Measurements from ENCODE around the gene USP10.

- TF ChIP-seq CTCF (IDR thresholded peaks at IDR 0.05) (no peak), POLR2A (IDR thresholded peaks at IDR 0.05) (no peak)
Observed at GRCh38 chr16:84685210-84685609, 14.6 kb upstream of the USP10 start.
